HG03469 (cell line): ENCODE measurements around the gene PRDM15.
"Not testable (repeated sequence)": the region's sequence is repeated elsewhere in the genome, so short reads cannot be mapped to it uniquely, and the experiment has no call there.

Experiments used
- ATAC-seq: cut with Tn5 transposase; IDR thresholded peaks from one replicate; pipeline ENCODE4 v1.9.1; 2021; ENCODE audit warnings: mild to moderate bottlenecking, moderate library complexity, moderate number of reproducible peaks; ENCODE audit not compliant: unreplicated experiment

Gene PRDM15

GRCh38 chr21:41785262-41785661 is 93.9 kb downstream of the PRDM15 start:
- not testable (repeated sequence) for ATAC-seq

- no peak for ATAC-seq
Measured at GRCh38 chr21:41784456-41785102, 94.6 kb downstream of the PRDM15 start.

- no peak for ATAC-seq
Measured at GRCh38 chr21:41783476-41784180, 95.5 kb downstream of the PRDM15 start.

GRCh38 chr21:41781050-41781410 is 98.1 kb downstream of the PRDM15 start:
- no peak for ATAC-seq

DNA sequence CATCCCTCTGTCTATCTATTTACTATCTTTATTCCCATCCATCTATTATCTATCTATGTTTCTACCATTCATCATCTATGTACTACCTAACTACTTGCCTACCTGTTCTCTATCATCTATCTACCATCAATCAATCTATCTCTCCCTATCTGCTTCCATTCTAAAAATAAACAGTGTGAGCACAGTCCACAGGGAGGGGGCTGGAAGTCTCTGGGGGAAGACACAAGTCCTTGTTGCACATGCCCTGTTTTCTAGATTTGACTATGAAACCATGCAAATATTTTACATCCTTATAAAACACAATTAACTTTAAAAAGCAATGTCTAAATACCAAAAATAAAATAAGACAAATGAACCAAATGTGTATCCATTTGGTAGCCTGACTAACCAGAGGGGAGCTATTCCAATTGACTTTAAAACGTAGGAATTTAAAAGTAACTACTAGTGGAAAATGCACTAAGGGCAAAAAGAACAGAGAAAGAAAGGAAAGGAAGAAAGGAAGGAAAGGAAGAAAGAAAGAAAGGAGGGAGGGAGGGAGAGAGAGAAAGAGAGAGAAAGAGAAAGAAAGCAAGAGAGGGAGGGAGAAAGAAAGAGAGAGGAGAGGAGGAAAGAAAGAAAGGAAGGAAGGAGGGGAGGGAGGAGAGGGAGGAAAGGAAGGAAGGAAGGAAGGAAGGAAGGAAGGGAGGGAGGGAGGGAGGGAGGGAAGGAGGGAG is 98.7 kb downstream of the PRDM15 start:
- ATAC-seq: no peak

GRCh38 chr21:41779659-41780058 is 99.5 kb downstream of the PRDM15 start:
- no peak for ATAC-seq

- no peak for ATAC-seq
Measured at GRCh38 chr21:41778930-41779600, 100.1 kb downstream of the PRDM15 start.

DNA sequence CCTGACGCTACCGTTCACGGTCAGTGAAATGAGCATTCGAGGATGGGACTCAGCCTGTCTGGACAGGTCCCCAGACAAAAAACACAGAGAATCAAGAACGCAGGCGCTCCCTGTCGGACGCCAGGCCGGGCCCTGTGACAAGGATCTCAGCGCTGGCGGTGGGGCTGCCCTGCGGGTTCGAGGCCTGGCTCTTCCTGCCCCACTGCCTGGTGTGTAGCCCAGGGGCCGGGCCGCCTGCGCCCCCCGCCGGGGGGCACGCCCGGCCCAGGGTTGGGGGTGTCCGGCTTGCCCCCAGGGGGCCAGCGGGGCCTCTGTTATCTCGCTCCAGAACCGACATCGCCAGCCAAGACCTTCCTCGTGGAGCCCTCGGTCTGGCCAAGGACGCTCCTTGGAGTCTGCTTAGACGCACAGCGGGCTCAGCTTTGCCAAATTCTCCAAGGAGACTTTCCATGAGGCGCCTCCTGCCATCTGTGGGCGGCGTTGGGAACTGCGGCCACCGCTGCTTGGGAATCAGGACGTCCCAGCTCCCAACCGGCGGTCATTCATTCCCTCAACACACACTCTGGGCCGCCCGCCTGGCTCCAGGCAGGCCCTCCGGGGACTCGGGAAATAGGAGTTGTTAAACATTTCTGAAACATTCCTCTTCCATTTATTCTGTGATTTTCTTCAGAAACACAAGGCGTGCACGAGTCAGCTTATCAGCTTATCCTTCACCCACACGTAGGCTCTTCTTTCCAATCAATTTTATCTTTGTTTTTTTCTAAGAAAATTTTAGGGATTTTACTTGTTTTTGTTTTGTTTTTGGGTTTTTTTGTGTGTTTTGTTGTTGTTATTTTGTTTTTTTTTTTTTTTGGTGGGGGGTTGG is 101.0 kb downstream of the PRDM15 start:
- ATAC-seq: no peak

GRCh38 chr21:41776778-41777177 is 102.4 kb downstream of the PRDM15 start:
- ATAC-seq: no peak

- no peak for ATAC-seq
Measured at GRCh38 chr21:41775149-41775472, 104.0 kb downstream of the PRDM15 start.

DNA sequence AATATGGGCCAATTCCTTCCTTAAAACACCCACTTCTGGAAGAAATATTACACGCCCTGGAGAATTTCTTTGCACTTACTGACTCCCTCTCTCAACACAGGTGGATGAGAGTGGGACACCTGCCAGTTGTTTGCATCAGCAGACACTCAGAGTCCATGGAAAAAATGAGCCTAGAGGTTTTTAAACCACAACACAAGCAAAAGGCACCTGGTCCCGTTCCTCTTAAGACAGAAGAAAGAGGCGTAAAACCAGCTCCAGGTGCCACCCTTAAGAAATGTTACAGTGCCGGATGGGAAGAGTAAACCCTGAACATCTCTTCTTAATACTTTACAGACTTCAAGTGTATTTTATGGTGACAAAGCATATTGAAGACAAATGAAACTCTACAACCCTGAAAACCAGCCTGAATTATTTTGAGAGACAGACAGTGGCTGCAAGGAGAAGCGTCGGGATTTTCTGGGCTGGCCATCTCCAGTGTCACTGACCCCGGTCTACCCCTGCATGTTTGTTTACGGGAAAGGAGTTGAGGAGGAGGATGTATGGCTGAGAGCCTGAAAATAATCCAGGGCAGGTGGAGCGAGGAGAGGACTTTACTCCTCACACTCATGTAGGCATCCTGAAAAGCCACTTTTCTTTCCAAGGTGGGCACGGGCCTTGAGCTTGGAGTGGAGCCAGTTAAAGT is 104.5 kb downstream of the PRDM15 start:
- no peak for ATAC-seq

DNA sequence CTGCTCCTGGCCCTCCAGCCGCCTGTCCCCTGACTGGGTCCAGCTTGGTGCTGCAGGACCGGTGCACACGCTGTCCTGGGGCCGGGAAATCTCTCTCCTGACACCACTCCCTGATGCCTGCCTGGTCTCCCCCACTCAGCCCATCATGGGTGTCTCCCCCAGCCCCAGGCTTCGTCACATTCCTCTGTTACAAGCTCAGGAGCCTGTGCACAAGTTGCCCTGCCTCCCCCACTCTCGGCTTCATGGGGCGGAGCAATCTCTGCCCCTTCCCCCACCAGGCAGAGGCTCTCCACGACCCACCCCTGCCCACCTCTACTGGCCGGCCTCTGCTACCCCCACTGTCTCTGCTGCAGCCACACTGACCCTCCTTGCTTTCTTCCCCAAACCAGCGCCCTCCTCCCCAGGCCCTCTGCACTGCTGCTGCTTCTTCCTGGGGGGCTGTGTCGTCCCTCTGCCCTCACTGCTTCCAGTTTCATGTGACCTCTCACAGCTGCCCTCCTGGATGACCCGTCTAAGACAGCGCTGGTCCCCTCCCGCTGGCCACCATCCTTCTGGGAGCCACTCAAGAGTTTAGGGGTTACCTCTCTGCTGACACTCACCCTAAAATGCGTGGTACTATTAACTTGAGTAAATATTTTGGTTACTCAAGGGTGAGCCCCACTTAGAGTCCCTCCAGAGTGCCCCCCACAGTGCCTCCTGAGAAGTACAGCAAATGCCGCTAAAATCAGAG is 106.6 kb downstream of the PRDM15 start:
- ATAC-seq: no peak

- no peak for ATAC-seq
Measured at GRCh38 chr21:41771625-41771945, 107.6 kb downstream of the PRDM15 start.

DNA sequence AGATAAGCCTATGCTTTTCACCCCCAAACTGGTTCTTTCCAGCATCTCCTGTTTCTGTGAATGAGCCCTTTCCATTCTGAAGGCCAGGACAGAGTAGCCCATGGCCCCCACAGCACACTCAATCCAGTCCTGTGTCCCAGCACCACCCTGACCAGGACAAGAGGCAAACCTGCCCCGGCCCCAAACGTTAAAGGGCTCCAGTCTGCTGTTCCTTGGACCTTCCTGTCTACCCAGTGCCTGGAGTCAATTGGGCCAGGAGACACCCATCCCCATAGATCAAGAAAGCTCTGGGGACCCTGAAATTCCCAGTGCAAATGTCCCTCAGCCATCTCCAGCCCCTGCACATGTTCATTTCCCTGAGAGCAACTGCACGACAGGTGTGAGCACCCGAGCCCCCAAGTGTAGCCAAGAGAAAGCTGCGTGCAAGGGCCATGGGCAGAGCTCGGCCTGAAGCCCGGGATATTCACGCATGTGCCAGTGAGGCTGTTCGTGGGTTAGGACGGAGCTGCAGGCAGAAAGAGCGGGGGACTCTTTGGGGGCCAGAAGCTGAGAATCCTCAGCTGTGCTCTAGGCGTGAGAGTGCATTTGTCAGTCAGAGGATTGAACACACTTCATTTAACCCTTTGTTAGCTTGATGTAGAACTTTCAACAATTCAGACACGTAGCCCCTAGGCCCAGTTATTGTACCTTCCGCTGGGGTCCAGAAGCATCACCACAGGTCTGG is 108.1 kb downstream of the PRDM15 start:
- no peak for ATAC-seq

DNA sequence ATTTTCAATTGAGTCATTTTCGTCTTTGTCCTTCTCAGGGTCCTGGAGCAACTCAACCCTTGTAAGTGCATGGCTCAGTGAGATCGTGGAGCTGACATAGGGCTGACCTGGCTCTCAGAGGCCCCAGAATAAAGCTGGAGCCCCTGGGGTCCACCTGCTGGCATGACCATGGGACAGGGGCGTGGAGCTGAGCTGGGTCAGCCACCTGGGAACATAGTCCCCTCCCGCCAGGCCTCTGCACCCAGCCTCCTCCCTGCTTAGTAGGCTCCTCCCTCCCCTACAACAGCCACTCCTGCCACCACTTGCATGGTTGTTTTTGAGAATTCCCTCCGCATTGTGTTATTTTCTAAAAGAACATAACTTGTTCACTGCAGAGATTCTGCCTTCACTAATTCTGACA is 109.2 kb downstream of the PRDM15 start:
- ATAC-seq: no peak

GRCh38 chr21:41769521-41769920 is 109.6 kb downstream of the PRDM15 start:
- no peak for ATAC-seq

- no peak for ATAC-seq
Measured at GRCh38 chr21:41769111-41769510, 110.0 kb downstream of the PRDM15 start.

GRCh38 chr21:41768437-41769042 is 110.6 kb downstream of the PRDM15 start:
- ATAC-seq: no peak
